Esophagus squamous epithelium (tissue), 5 donors: Measurements from ENCODE around the gene INTS2. TPM values are rescaled to one million over a fixed set of nuclear protein-coding genes. Genes with fewer than 3 reads are reported as not detected.

Source experiments
- DNase-seq: peaks from one replicate; lab custom pipeline; 2025; lab: John Stamatoyannopoulos, UW
- H3K27ac ChIP-seq, 4 donors: fragments of 200-600 bp; sonication (generic); one replicate each; pipeline ENCODE4 v1.5.1; 2016 to 2019; ENCODE audit warnings: mild to moderate bottlenecking in 1 of 4
- H3K27me3 ChIP-seq, 4 donors: fragments of 200-600 bp; sonication (generic); 1 replicate in 3 of 4; 2 replicates in 1 of 4; pipeline versions ENCODE4 v1.5.1 to v1.6.0; 2017 to 2021; ENCODE audit warnings: antibody characterized with exemption in 1 of 4
- H3K36me3 ChIP-seq, 3 donors: fragments of 200-600 bp; sonication (generic); one replicate each; pipeline ENCODE4 v1.5.1; 2016 to 2019
- H3K4me1 ChIP-seq, 3 donors: fragments of 200-600 bp; sonication (generic); one replicate each; pipeline ENCODE4 v1.5.1; 2017 to 2019
- H3K4me3 ChIP-seq, 4 donors: fragments of 200-600 bp; sonication (generic); 1 replicate in 3 of 4; 2 replicates in 1 of 4; pipeline ENCODE4 v1.5.1; 2016 to 2019; ENCODE audit warnings: mild to moderate bottlenecking in 2 of 4, moderate library complexity in 1 of 4
- H3K9me3 ChIP-seq, 3 donors: fragments of 200-600 bp; sonication (generic); one replicate each; pipeline ENCODE4 v1.5.1; 2016 to 2019
- CTCF ChIP-seq, 6 experiments: fragments of 450-650 bp in 4 of 6; fragments of 200-600 bp in 2 of 6; sonication (generic) in 2 of 6; IDR thresholded peaks; one replicate each; pipeline ENCODE4 v1.5.1; 2016 to 2019; ENCODE audit warnings: antibody characterized with exemption in 6 of 6, mild to moderate bottlenecking in 4 of 6, moderate library complexity in 4 of 6
- POLR2A ChIP-seq, 4 donors: fragments of 450-650 bp; IDR thresholded peaks; one replicate each; pipeline ENCODE4 v1.6.1; 2017; ENCODE audit warnings: antibody characterized with exemption in 4 of 4, mild to moderate bottlenecking in 4 of 4, moderate library complexity in 3 of 4
- WGBS, 2 donors: methylation state at CpG; one replicate each; pipeline ENCODE4 v1.1.5; 2018; 5-methylcytosine and 5-hydroxymethylcytosine counted together
- intact Hi-C: fragments of 100-400 bp; cut with DNase I; formaldehyde crosslinking; loops from one replicate; pipeline ENCODE4 v1.15.0; 2022
- total RNA-seq, 4 donors: library from RNA; depleted of rRNA; stranded (reverse); fragments of >200 nt; gene quantifications; one replicate each; pipeline ENCODE4 v1.1.0, GENCODE V29; 2016
- donor health status: DM: yes; HTN: yes; CAD: no.

Gene INTS2
- total RNA-seq, 4 donors from 2014 or later = 7.6 to 11.8 (median 10.7) TPM

GRCh38 chr17:61878984-61879612, 48.7 kb downstream of the INTS2 start:
- TF ChIP-seq POLR2A (IDR thresholded peaks at IDR 0.05) = no peak
- no peak for TF ChIP-seq CTCF (IDR thresholded peaks at IDR 0.05)
- H3K36me3 ChIP-seq = peaks cover 0 to 100% (median 20%) of the 10 kb centered on the region in 3 donors
- intact Hi-C loops = no loop called here

DNA sequence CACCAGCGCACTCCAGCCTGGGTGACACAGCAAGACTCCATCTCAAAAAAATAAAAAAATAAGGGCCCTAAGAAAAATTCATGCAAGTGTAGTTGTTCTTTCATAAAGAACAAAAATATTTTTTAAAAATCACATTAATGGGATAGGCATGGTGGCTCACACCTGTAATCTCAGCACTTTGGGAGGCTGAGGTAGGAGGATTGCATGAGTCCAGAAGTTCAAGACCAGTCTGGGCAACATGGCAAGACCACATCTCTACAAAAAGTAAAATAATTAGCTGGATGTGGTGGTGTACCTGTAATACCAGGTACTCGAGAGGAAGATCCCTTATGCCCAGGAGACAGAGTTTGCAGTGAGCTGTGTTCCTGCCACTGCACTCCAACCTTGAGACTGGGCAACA, 49.3 kb downstream of the INTS2 start:
- Histone ChIP-seq H3K4me3 (no peak overlapping the region), H3K27me3 (no peaks in the 10 kb centered on the region), H3K27ac (no peak overlapping the region), H3K9me3 (no peaks in the 10 kb centered on the region), H3K4me1 (no peaks in the 10 kb centered on the region), H3K36me3 (peaks cover 0 to 100% (median 20%) of the 10 kb centered on the region in 3 donors)
- TF ChIP-seq POLR2A (IDR thresholded peaks at IDR 0.05) (no peak), CTCF (IDR thresholded peaks at IDR 0.05) (no peak)
- WGBS, 2 donors = 92 to 100% methylated on average over 2 of the region's 2 CpGs
- no peak for DNase-seq
- intact Hi-C loops = no loop called here

More at GRCh38 chr17:61878984-61879612, 48.7 kb downstream of the INTS2 start:
- Histone ChIP-seq H3K4me1 (no peaks in the 10 kb centered on the region), H3K27me3 (no peaks in the 10 kb centered on the region), H3K4me3 (no peak overlapping the region), H3K9me3 (no peaks in the 10 kb centered on the region), H3K27ac (no peak overlapping the region)
- no peak for DNase-seq
- WGBS, 2 donors = 89 to 100% methylated on average over 3 of the region's 3 CpGs

- no peak for TF ChIP-seq POLR2A (IDR thresholded peaks at IDR 0.05)
- TF ChIP-seq CTCF (IDR thresholded peaks at IDR 0.05) = no peak
- peaks cover 0 to 99% (median 20%) of the 10 kb centered on the region in 3 donors for H3K36me3 ChIP-seq
- no peak overlapping the region for H3K27ac ChIP-seq
- H3K27me3 ChIP-seq = no peaks in the 10 kb centered on the region
- H3K9me3 ChIP-seq = no peaks in the 10 kb centered on the region
- no peak for DNase-seq
- intact Hi-C loops = no loop called here
- no peaks in the 10 kb centered on the region for H3K4me1 ChIP-seq
- no peak overlapping the region for H3K4me3 ChIP-seq
- WGBS, 2 donors = 93 to 95% methylated on average over 2 of the region's 2 CpGs
These were observed 49.9 kb downstream of the INTS2 start for GRCh38 chr17:61877837-61878236.

DNA sequence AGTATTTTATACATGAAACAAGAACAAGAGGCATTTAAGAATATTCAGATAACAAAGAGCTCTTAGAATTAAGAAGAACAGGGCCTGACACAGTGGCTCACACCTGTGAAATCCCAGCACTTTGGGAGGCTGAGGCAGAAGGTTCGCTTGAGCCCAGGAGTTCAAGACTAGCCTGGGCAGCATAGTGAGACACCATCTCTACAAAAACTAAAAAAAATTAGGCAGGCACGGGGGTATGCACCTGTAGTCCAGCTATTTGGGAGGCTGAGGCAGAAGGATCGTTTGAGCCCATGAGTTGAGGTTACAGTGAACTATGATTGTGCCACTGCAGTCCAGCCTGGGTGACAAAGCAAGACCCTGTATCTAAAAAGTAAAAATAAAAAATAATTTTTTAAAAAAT, 52.0 kb downstream of the INTS2 start:
- H3K4me1 ChIP-seq = no peaks in the 10 kb centered on the region
- no peaks in the 10 kb centered on the region for H3K9me3 ChIP-seq
- no peaks in the 10 kb centered on the region for H3K27me3 ChIP-seq
- 82 to 86% methylated on average over 3 of the region's 3 CpGs for WGBS, 2 donors
- TF ChIP-seq POLR2A (IDR thresholded peaks at IDR 0.05) (no peak), CTCF (IDR thresholded peaks at IDR 0.05) (no peak)
- no peak overlapping the region for H3K4me3 ChIP-seq
- intact Hi-C loops = no loop called here
- DNase-seq = no peak
- H3K36me3 ChIP-seq = peaks cover 0 to 96% (median 19%) of the 10 kb centered on the region in 3 donors
- H3K27ac ChIP-seq = no peak overlapping the region

DNA sequence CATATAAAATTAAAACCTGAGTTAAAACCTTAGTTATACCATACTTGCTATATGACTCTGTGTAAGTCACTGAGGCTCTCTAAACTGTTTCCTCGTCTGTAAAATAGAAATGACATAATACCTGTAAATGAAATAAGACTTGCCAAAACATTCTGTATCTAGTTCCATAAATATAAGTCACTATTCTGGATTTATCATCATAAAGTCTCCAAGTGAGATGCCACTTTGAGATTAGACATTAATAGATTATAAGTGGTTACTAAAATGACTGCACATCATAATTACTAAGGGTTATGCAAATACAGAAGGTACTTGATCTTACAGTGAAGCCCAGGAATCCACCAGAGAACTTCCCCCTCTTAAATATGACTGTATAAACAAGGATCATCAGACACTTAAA, 52.5 kb downstream of the INTS2 start:
- TF ChIP-seq CTCF (IDR thresholded peaks at IDR 0.05) (no peak), POLR2A (IDR thresholded peaks at IDR 0.05) (no peak)
- H3K27ac ChIP-seq = no peak overlapping the region
- H3K4me1 ChIP-seq = no peaks in the 10 kb centered on the region
- H3K36me3 ChIP-seq = peaks cover 0 to 96% (median 19%) of the 10 kb centered on the region in 3 donors
- 59 to 74% methylated on average over 1 of the region's 1 CpG for WGBS, 2 donors
- no peaks in the 10 kb centered on the region for H3K9me3 ChIP-seq
- intact Hi-C loops = no loop called here
- no peaks in the 10 kb centered on the region for H3K27me3 ChIP-seq
- no peak overlapping the region for H3K4me3 ChIP-seq
- DNase-seq = no peak
